Nephron (organoid): ENCODE measurements around the gene IMPACT.

Experiments used
- H3K27ac Mint-ChIP-seq, 3 experiments: 2 replicates each; pipeline ENCODE4 v1.8.0; 2020; ENCODE audit warnings: mixed read lengths in 3 of 3, mild to moderate bottlenecking in 2 of 3, moderate library complexity in 1 of 3
- H3K27me3 Mint-ChIP-seq: 2 replicates; pipeline ENCODE4 v1.8.0; 2021; ENCODE audit warnings: low read depth, mild to moderate bottlenecking, moderate library complexity, mixed read lengths
- H3K36me3 Mint-ChIP-seq: 2 replicates; pipeline ENCODE4 v1.8.0; 2020; ENCODE audit warnings: low read depth, mixed read lengths
- H3K4me1 Mint-ChIP-seq: 2 replicates; pipeline ENCODE4 v1.8.0; 2020; ENCODE audit warnings: mixed read lengths
- H3K4me3 Mint-ChIP-seq, 3 experiments: 2 replicates each; pipeline ENCODE4 v1.8.0; 2020; ENCODE audit warnings: mild to moderate bottlenecking in 3 of 3, mixed read lengths in 3 of 3, moderate library complexity in 2 of 3
- H3K9me3 Mint-ChIP-seq: 2 replicates; pipeline ENCODE4 v1.8.0; 2020; ENCODE audit warnings: mixed read lengths
- CTCF ChIP-seq, 3 experiments: fragments of 200-600 bp; sonication (generic); IDR thresholded peaks; one replicate each; pipeline ENCODE4 v1.5.0; 2021; ENCODE audit warnings: antibody characterized with exemption in 3 of 3; ENCODE audit not compliant: unreplicated experiment in 3 of 3

Gene IMPACT

GRCh38 chr18:24388957-24389356, 37.5 kb upstream of the IMPACT start:
- no peaks in the 10 kb centered on the region for H3K9me3 Mint-ChIP-seq
- no peak overlapping the region for H3K4me3 Mint-ChIP-seq
- peaks cover 21% of the 10 kb centered on the region for H3K4me1 Mint-ChIP-seq
- peaks cover 6% of the 10 kb centered on the region for H3K36me3 Mint-ChIP-seq
- no peak for TF ChIP-seq CTCF (IDR thresholded peaks at IDR 0.05; ENCODE audit: unreplicated experiment in 3 of 3)
- peak overlapping the region in 2 of 3 experiments; percentile 62 to 77 for H3K27ac Mint-ChIP-seq
- no peaks in the 10 kb centered on the region for H3K27me3 Mint-ChIP-seq

GRCh38 chr18:24395049-24395795, 31.2 kb upstream of the IMPACT start:
- Mint-ChIP-seq H3K36me3 (peaks cover 4% of the 10 kb centered on the region), H3K27me3 (no peaks in the 10 kb centered on the region), H3K9me3 (no peaks in the 10 kb centered on the region), H3K4me1 (peaks cover 21% of the 10 kb centered on the region), H3K27ac (peak overlapping the region in 1 of 3 experiments; percentile 69), H3K4me3 (peak overlapping the region; percentile 59 to 80 (median 71))
- TF ChIP-seq CTCF (IDR thresholded peaks at IDR 0.05; ENCODE audit: unreplicated experiment in 3 of 3), result no peak

DNA sequence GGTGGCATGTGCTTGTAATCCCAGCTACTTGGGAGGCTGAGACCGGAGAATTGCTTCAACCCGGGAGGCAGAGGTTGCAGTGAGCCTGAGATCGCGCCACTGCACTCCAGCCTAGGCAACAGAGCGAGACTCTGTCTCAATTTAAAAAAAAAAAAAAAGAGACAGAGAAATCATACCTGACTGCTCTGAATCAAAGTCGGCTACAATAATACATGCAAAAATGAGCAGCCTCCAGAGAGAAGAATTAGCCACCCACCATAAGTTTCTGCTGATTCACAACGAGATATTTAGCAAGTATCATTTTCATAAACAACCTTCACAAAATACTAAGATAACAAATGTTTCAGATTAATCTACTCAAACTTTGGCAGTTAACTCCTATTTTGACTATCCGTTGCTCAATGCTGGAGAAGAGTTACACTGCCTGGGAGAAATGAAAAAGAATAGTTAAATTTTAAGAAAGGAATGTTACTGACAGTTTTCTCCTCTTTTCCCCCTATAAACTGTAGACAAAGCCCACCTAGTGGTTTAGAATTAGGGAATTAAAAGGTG, 30.3 kb upstream of the IMPACT start:
- Mint-ChIP-seq H3K4me1 (peaks cover 30% of the 10 kb centered on the region), H3K9me3 (no peaks in the 10 kb centered on the region), H3K36me3 (peaks cover 1% of the 10 kb centered on the region), H3K27me3 (no peaks in the 10 kb centered on the region), H3K4me3 (peak overlapping the region; percentile 32 to 48 (median 47)), H3K27ac (no peak overlapping the region)
- TF ChIP-seq CTCF (IDR thresholded peaks at IDR 0.05; ENCODE audit: unreplicated experiment in 3 of 3), result no peak

- no peak for TF ChIP-seq CTCF (IDR thresholded peaks at IDR 0.05; ENCODE audit: unreplicated experiment in 3 of 3)
- H3K4me3 Mint-ChIP-seq, result peak overlapping the region; percentile 89 to 93 (median 91)
- no peaks in the 10 kb centered on the region for H3K27me3 Mint-ChIP-seq
- H3K27ac Mint-ChIP-seq, result peak overlapping the region; percentile 55 to 87 (median 59)
- H3K9me3 Mint-ChIP-seq, result no peaks in the 10 kb centered on the region
- no peaks in the 10 kb centered on the region for H3K36me3 Mint-ChIP-seq
- H3K4me1 Mint-ChIP-seq, result peaks cover 30% of the 10 kb centered on the region
Measured at GRCh38 chr18:24397131-24397693, 29.3 kb upstream of the IMPACT start.

GRCh38 chr18:24397694-24398368, 28.6 kb upstream of the IMPACT start, which contains the start of gene OSBPL1A:
OSBPL1A (minus strand) TSS chr18:24397824; CDS start chr18:24377533, 20,291 bp downstream.
- H3K27me3 Mint-ChIP-seq, result no peaks in the 10 kb centered on the region
- peak within 1 kb of the TSS; percentile 69 to 95 (median 88) for H3K27ac Mint-ChIP-seq
- no peaks in the 10 kb centered on the region for H3K9me3 Mint-ChIP-seq
- TF ChIP-seq CTCF (IDR thresholded peaks at IDR 0.05; ENCODE audit: unreplicated experiment in 3 of 3), result no peak
- H3K36me3 Mint-ChIP-seq, result no peaks in the 10 kb centered on the region
- H3K4me1 Mint-ChIP-seq, result peaks cover 30% of the 10 kb centered on the region
- peak within 1 kb of the TSS; percentile 89 to 93 (median 91) for H3K4me3 Mint-ChIP-seq
